Activated CD4-positive, alpha-beta T cell treated with anti-CD3 and anti-CD28 coated beads, Interleukin-2, amount 50 U/mL, for 4 hours (primary cell): ENCODE data around the gene TAF3.

ENCODE experiments used
- DNase-seq, 2 experiments: peaks; one replicate each; pipeline ENCODE4 v3.0.0-alpha.2; 2020

Gene TAF3

DNA sequence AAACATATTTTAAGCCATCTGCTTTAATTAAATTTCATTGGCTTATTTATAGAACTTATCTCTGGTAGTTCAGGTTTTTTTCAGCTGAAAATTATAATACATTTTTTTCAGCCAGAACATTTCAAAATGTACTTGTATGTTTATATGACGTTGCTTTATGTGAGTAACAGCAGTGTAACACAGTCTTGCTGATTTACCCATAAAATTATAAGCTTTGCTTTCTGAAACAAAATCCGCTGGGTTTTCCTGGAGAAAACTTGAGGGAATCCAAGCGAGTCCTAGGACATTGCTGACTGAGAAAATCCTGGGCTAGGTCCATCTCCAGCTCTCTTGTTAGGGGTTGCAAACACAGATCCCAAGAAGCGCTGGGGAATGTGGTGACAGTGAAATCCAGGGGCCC, 124.0 kb downstream of the TAF3 start:
- DNase-seq: no peak

DNA sequence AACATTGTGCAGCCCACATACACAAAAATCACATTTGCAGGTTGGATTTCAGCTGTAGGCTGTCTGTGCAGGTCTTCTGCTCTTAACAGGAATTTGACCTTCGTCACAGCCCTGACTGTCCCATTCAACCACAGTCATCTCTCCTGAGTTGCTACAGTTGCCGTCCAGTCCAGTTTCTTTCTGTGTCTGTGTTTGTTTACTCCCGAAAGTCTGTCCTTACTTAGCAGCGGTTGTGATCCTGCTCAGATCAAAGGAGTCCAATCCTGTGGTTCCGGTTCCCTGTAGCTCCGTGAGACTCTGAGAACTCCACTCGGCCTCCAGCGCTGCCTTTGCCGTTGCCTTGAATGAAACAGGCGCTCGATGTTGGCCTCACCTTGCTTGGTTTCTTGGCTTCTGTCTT, 124.6 kb downstream of the TAF3 start:
- no peak for DNase-seq

DNA sequence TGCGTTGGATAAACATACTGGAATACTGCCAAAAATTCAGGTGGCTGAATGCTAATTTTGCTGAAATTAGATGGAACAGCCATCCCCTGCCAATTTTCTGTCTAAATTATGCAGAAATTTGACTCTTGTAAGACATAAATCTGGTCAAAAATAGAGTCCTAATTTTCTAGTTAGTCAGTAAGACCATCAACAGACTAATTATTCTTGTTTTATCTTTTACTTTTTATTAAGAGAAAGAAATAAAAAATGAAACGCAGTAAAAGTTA, 125.8 kb downstream of the TAF3 start:
- DNase-seq: no peak

DNA sequence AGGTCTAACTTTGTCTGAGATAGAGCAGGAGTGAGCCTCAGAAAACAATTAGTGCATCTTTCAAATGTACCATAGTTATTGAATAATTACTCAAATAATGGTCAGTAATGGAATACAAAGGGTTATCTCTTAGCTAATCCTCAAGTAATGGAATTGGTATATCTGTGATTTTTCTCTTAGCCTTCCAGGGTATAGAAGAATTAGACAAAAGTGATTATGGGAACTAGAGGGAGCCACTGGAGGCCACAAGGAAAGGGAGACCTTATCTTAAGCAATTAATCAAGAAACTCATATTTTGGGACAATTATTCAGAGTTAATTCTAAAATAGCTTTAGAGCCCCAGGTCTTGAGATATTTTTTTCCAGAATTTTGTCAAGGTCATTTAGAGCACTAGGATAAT, 126.2 kb downstream of the TAF3 start:
- no peak for DNase-seq

DNA sequence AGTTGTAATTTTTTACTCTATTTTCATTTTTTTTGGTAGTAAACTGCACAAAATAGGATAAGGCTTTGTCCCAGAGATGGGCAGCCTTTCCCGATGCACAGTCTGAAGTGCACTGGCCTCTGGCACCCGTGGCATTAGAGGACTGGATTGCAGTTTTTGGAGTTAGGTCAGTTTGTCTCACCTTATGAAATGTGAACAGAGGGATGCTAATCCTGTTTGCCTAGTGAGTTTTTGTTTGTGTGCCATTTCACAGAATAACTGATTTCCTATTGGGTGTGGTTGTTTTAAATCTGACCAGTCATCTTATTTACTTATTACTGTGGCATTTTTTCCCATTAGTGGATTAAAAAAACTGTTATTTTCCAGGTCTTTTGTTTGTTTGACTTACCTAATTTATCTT, 126.7 kb downstream of the TAF3 start:
- DNase-seq: no peak

DNA sequence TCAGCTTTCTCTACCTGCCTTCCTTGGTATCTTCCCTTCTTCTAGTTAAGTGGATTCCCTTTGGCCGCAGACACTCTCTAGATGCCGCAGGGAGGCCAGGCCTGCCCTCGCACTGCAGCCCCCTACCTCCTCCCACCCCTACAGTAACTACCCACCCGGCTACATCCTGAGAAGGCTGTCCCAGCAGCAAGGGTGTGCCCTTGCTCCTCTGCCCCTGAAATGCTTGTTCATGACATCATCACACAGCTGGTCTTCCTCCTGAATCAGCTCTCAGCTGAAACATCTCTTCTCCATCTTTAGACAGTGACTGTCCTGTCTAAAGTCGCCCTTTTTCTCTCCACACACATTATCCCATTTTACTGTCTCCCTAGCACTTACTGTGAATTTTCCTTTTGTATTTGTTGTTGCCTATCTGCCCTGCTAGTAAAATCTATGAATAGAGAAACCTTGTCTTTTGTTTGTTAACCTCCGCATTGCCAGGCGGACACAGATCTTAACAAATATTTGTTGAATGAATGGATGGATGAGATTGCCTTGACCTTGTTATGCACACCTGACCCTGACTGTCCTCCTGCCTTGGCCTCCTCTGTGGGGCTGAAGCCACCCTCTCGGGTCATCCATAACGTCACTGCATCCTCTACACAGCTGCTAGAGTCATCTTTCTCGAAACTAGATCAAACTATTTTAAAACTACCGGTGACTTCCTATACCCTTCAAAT, 127.3 kb downstream of the TAF3 start:
- no peak for DNase-seq

DNA sequence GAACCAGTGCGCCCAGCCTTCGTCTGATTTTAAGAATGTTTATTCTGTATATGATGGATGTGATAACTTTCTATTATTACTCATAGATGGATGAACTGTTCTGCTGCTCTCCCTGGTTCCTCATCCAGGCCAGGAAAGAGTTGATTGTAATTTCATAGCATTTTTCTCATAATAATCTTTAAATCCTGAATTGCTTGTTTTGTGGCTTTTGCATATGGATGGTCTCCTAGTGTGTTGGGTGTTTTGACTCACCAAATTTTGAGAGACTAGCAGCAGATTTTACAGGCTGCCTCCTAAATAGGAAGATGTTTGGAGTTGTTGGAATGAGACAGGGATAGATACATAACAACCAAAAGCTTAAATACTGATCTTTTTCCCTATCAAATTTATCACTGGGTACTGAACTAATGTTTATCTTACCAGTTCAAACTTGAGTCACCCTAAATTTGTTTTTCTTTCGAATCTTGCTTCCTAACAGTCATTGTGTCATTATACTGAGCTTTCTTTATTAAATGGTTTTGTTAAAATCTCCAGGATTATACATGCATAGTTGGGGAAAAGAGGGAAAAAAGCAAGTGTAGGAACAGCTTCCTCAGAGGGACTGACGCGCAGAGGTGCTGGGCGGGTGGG, 130.2 kb downstream of the TAF3 start:
- DNase-seq: no peak

DNA sequence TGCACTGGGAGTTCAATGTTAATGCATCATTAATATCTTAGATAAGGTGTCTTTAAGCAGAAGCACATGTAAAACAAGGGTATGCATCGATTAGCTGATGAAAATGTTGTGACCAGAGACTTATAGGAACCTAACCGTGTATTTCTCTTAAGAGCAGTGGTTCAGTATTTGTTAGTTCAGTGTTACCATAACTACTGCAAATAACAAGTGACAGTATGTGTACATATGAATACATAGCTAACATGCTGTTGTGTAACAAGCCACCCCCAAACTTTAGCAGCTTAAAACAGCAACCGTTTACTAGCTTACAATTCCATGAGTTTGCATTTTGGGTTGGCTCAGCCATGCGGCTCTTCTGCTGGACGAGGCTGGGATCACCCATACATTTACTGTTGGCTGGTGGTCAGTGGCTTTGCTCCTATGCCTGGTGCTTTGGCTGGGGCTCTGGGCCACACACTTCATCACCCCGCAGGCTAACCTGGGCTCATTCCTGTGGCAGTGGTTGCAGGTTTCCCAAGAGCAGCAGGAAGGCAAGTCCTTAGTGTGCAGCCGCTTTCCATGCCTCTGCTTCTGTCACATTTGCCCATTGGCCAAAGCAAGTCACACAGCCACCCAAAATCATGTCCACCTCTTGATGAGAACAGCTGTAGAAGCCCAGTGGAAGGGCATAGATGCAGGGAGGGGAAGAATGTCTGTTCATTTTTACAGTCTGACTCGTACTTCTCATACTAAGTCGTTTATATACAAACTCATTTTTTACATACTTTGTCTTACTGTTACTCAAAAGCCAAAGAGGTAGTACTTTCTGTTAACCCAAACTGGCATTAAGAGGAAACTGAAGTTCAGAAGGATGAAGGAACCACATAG, 132.9 kb downstream of the TAF3 start:
- DNase-seq: no peak

DNA sequence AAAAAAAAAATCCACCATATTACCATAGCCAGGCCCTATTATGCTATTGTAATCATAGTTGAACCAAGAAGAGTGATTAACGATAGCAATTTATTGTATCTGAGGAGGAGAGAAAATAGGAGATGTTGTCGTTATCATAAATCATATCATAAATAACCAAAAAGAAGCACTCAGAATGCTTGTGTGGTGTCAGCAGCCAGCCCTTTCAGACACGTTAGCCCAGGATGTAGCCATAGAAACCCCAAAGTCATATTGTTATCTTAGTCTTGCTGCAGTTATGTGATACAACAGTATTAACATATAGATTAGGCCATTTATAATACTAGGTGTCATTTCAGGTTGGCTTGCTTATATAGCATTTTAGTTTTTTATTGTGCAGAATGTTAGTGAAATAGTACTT, 134.0 kb downstream of the TAF3 start:
- no peak for DNase-seq

DNA sequence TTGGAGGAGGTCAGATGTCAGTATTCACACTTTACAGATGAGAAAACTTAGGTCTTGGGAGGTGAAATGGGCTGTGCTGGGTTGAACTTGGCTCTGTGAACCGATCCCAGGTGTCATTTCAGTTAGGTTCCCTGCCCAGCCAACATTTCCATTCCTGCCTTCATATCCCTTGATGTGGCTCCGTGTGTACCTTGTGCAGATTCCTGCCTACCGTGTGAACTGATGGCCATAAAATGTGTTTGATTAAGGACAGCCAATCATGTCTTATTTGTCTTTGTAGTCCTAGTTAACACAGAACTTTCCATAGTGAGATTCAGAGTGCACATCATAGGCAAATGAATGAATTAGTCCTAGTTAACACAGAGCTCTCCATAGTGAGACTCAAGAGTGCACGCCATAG, 135.1 kb downstream of the TAF3 start:
- no peak for DNase-seq

DNA sequence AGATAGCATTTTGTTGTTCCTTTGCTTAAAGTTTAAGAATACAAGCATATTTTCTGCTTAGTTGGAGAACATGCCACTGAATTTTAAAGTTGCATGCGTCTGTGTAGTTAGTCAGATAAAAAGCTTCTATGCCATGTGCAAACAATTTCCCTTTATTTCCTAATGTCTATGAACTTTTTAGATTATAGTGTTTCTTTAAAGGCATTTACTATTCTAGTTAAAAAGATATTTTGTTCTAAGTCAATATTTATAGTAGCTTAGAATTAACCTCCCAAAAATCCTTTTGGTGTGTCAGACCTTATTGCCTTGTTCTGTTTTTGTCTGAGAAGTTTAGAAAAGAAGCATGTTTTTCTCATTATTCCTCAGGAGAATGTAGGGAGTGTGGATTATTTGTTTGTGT, 137.1 kb downstream of the TAF3 start:
- DNase-seq: no peak

DNA sequence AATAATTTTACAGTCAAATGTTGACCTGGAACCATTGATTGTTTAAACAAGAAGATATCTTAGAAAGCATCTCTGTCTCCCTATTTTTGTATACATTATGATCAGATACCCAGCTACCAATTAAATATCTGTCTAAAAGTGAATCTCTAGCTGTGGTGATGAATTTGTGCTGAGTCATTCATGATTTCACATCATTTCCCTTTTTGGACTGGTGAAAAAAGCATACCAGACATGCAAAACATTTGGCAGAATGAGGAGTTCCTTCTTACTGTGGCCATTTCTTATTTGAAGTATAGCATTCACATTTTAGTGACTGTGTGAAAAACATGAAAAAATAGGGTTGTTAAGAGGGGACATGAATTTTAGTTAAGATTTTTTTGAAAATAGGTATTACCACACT, 138.2 kb downstream of the TAF3 start:
- no peak for DNase-seq

DNA sequence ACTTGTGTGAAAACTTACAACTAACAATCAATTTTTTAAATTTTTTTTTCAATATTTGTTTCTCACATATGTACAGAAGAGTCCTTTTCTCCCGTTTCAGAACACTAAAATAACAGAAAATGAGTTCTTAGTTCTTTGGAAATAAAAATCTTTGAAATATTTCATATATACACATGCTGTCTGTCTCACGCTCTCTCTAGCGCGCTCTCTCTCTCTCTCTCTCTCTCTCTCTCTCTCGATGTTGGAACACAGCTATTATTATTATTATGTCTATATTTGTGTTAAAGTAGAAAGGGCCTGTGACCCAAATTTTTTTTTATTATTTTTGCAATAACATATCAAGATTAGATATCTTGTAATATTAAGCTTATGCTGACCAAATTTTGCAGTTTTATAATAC, 139.3 kb downstream of the TAF3 start:
- DNase-seq: no peak

DNA sequence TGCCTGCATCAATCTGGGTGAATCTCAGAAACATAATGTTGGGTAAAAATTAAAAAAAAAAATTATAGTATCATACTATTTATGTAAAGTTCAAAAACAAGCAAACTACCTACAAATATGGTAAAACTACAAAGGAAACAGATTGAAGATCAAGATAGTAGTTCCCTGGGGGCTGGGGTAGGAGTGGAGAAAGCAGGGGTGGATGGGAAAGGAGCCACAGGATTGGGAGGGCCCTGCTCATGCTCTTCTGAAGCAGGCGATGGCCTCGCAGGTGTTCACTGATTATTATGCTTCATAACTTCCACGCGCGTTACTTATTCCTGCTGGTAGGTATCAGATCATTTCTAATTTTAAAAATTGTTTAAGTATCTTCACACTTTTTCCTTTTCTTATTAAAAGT, 140.1 kb downstream of the TAF3 start:
- DNase-seq: no peak

DNA sequence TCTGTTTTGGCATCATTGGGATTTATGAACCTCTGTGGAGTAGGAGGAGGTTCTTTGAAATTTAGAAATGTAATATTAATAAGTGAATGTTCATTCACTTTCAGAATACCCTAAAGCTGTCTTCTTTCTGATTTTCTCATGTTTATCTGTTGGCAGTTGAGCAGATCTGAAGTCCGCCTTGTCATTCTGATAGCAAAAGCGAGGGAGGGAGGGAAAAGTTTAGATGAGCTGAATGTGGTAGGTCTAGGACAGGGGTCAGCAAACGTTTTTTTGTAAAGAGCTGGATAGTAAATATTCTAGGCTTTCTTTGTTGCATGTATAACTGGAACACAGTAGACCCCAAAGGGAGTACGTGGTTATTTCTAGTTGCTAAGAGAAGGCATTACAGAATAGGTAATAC, 141.8 kb downstream of the TAF3 start:
- DNase-seq: no peak

DNA sequence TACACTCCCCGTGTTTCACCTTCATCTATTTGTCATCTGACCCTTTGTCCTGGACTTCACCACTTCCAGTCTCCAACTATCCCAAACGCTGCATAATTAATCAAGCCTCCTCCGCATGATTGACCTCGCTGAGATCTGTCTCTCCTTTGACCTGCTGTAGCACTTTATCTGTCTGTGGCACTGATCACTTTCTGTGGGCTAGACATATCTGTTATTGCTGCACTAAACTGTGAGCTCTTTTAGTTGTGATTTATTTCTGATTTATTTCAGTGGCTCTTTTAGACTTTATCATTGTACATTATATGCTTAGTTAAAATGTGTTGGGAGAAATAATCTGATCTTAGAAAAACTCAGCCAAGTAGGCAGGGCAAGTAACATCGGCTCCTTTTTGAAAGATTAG, 144.3 kb downstream of the TAF3 start:
- DNase-seq: no peak

DNA sequence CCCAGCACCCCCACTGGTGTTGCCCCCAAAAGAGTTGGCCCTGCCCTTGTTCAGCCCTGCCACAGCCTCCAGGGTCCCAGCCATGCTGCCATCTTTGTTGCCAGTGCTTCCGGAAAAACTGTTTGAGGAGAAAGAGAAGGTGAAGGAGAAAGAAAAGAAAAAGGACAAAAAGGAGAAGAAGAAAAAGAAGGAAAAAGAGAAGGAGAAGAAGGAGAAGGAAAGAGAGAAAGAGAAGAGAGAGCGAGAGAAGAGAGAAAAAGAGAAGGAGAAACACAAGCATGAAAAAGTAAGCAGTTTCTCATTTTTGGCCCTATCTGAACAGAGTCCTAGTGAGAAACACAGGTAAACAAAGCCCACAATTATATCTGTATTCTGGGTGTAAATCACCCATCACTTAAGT, 147.2 kb downstream of the TAF3 start:
- no peak for DNase-seq

DNA sequence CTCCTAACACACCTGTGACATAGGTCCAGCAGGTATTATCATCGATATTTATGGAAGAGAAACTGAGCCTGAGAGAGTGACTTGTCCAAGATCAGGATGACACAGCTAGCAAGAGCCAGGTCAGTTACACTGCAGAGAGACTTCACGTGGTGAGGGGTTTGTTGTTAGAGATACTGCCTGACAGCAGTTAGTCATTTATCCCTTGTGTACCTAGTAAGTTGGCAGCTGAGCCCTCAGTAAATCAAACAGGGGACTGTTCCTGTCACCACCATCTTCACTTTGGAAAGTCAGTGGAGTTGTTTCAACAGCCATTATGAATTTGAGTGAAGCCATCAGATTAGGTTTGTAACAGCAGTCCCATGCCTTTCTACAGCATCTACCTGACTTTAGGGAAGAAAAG, 148.7 kb downstream of the TAF3 start:
- DNase-seq: no peak

DNA sequence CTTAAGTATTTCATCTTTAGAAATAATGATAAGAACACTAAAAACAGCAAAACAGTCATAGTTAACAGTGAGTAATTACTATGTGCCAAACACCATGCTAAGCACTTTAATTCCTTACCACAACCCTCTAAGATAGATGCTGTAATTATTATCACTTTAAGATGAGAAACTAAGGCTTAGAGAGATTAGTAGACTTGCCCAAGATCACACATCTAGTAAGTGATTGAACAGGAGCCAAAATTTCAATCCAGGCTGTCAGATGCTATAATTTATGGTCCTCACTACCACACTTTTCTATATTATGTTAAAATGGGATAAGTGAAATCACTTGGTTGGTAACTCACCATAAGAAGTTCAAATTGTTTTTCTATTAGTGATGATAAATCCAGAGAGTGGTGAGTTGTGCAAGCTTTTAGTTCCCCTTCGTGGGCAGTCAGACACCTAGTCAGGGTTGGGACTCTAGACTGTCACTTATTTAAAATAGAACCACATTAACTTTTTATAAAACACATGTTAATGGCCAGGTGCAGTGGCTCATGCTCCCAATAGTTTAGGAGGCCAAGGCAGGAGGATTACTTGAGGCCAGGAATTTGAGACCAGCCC, 150.3 kb downstream of the TAF3 start:
- no peak for DNase-seq

DNA sequence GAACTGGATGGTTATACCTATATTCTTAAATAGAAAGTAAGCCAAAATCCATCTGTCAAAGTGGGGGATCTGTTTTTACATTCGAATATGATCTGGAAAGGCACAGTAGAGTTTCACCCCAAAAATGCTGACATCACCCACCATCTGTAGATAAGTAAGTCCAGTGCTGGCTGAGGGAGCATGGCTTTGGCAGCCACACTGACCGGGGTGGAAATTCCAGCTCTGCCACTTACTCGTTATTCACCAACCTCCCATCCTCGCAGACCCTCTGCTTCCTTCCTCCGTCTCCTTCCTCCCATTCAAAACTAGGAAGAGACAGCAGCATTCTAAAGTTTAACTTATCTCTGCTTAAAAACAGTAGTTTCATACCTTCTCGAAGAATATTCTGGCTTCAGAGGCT, 151.3 kb downstream of the TAF3 start:
- DNase-seq: no peak

DNA sequence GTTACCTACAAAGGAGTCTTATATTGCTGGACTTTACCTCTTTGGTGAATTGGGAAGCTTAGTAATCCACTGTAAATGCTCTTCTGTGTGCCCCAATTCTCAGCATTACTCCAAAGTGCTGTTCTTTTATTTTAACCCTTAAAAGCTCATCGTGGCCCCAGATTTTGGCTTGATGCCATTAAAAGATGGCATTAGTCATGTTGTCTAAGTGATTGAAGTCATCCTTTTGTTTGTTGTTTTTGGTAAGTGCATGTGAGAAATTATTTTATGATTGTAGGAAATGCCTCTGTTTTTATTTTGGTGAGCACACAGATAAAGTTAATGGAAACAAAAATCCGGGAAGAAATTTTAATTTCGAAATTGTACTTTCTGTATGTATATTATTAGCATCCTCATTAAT, 153.6 kb downstream of the TAF3 start:
- no peak for DNase-seq

DNA sequence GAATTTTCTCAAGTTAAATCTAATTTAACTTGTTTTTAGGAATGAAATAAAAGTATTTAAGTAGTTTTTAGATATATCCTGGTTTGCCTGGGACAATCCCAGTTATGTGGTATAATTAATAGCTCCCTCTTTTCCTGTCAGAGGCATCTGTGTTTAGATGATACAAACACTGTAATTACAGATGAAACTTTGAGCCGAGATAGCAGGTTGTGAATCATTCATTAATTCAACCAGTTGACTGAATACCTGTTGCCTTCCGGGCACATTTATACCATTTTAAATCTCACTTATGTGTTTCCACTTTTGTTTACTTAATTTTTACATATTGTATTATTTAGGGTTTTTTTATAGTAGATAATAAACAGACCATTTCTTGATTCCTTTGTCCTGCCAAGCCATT, 154.1 kb downstream of the TAF3 start:
- no peak for DNase-seq

DNA sequence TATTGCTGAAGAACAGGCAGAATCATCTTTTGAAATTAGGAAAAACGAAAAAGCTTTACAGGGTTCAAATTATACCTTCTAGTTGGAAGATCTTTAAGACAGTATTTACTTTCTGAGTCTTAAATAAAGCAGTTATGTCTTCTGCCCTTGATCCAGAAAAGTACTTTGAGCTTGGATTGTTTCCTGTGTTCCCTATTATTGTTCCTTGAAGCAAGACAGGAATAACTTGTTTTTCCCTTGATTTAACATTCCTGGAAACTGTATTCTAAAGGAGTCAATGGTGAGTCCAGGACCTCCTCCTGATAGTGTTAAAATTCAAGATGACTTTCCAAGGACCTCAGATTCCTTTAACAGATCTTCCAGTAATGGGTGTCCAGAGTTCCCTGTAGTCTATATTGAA, 161.9 kb downstream of the TAF3 start:
- DNase-seq: no peak

DNA sequence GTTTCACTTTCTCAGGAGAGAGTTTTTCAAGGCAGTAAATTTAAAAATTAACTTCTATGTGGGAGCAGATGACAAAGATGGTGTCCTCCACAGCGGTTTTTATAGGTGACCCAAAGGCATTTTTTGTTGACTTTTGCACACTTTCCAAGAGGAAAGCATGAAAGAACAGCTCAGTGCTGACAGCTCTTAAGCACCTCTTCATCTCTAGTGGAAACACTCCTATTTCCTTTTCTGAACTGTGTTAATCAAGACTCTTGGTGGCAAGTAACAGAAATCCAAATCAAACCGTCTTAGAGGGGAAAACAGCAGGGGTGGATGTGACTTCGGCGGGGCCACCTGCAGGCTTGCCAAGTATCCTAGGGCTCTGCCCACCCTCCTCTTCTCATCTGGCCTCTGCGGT, 164.4 kb downstream of the TAF3 start:
- DNase-seq: no peak
